GM13977 (cell line): ENCODE measurements around the gene HBG2.

Experiments used
- DNase-seq: peaks from one replicate; pipeline ENCODE4 v3.0.0; 2012; ENCODE audit warnings: low spot score
- CTCF ChIP-seq: IDR thresholded peaks from 2 replicates; pipeline ENCODE4 v1.5.1; 2012; ENCODE audit warnings: mild to moderate bottlenecking, control low read depth; ENCODE audit not compliant: insufficient read depth; ENCODE audit errors: extremely low read depth, missing control alignments
- in situ Hi-C: fragments of 300-500 bp; cut with MboI; formaldehyde crosslinking; loops from one replicate; pipeline ENCODE4 v1.12.0; 2022; ENCODE audit warnings: low sequenced_read_pairs, low pct_unique_long_range_greater_than_20kb, mixed read lengths, inconsistent platforms; ENCODE audit not compliant: unreplicated experiment

HBG2 gene

GRCh38 chr11:5274395-5274794 lies 19.8 kb upstream of the HBG2 start:
- DNase-seq = no peak
- in situ Hi-C loops = no loop called here
- TF ChIP-seq CTCF = no peak

- no peak for TF ChIP-seq CTCF
- no peak for DNase-seq
- in situ Hi-C loops = no loop called here
Observed at GRCh38 chr11:5272395-5273017, 17.9 kb upstream of the HBG2 start.

- no peak for TF ChIP-seq CTCF
- DNase-seq = no peak
- in situ Hi-C loops = no loop called here
Observed at GRCh38 chr11:5269715-5270147, 15.2 kb upstream of the HBG2 start, which contains the start of gene HBE1. Gene HBE1 (minus strand): TSS chr11:5269945. CDS start chr11:5269890, 55 bp downstream.

- DNase-seq = no peak
- no peak for TF ChIP-seq CTCF
- in situ Hi-C loops = no loop called here
Observed at GRCh38 chr11:5267033-5267563, 12.5 kb upstream of the HBG2 start.

GRCh38 chr11:5266609-5267008 lies 12.0 kb upstream of the HBG2 start:
- in situ Hi-C loops = no loop called here
- TF ChIP-seq CTCF = no peak
- DNase-seq = no peak

- in situ Hi-C loops = no loop called here
- no peak for DNase-seq
- TF ChIP-seq CTCF = no peak
Observed at GRCh38 chr11:5265832-5266231, 11.3 kb upstream of the HBG2 start.
